Stomach (tissue), 9 donors: ENCODE measurements around the gene SEMA5A. TPM values are rescaled to one million over a fixed set of nuclear protein-coding genes. Genes with fewer than 3 reads are reported as not detected.

Source experiments
- DNase-seq, 2 donors: peaks; one replicate each; pipeline versions ENCODE4 v3.0.0 to v3.0.0-alpha.2; 2013 to 2019
- H3K27ac ChIP-seq, 5 donors: fragments of 200-600 bp in 4 of 5; sonication (generic) in 4 of 5; one replicate each; pipeline ENCODE4 v1.5.1; 2013 to 2019; ENCODE audit warnings: mild to moderate bottlenecking in 1 of 5, moderate library complexity in 1 of 5
- H3K27me3 ChIP-seq, 3 donors: fragments of 200-600 bp; sonication (generic); one replicate each; pipeline ENCODE4 v1.5.1; 2017 to 2019; ENCODE audit warnings: mixed run types in 1 of 3
- H3K36me3 ChIP-seq, 4 donors: fragments of 200-600 bp; sonication (generic); 1 replicate in 3 of 4; 2 replicates in 1 of 4; pipeline ENCODE4 v1.5.1; 2016 to 2019
- H3K4me1 ChIP-seq, 4 donors: fragments of 200-600 bp; sonication (generic); one replicate each; pipeline ENCODE4 v1.5.1; 2016 to 2019
- H3K4me3 ChIP-seq, 4 donors: fragments of 200-600 bp; sonication (generic) in 3 of 4; one replicate each; pipeline ENCODE4 v1.5.1; 2016 to 2019; ENCODE audit warnings: mild to moderate bottlenecking in 1 of 4
- H3K9me3 ChIP-seq, 4 donors: fragments of 200-600 bp; sonication (generic); one replicate each; pipeline ENCODE4 v1.5.1; 2016 to 2019
- CTCF ChIP-seq, 7 experiments: fragments of 450-650 bp in 4 of 7; fragments of 200-600 bp in 3 of 7; sonication (generic) in 3 of 7; IDR thresholded peaks; one replicate each; pipeline ENCODE4 v1.5.1; 2016 to 2019; ENCODE audit warnings: antibody characterized with exemption in 7 of 7, control low read depth in 2 of 7, mild to moderate bottlenecking in 1 of 7
- EP300 ChIP-seq: sonication (generic); formaldehyde crosslinking; IDR thresholded peaks from one replicate; pipeline ENCODE4 v1.6.1; 2017; ENCODE audit warnings: antibody characterized with exemption
- POLR2A ChIP-seq, 4 donors: fragments of 450-650 bp; IDR thresholded peaks; one replicate each; pipeline ENCODE4 v1.6.1; 2016; ENCODE audit warnings: antibody characterized with exemption in 4 of 4, control low read depth in 2 of 4, mild to moderate bottlenecking in 1 of 4, moderate library complexity in 1 of 4
- POLR2AphosphoS5 ChIP-seq, 3 donors: sonication (generic); formaldehyde crosslinking; IDR thresholded peaks; one replicate each; pipeline ENCODE4 v1.6.1; 2016; ENCODE audit warnings: antibody characterized with exemption in 3 of 3
- WGBS, 5 donors: extraction: QIAGEN DNeasy Blood & Tissue Kit in 3 of 5; methylation state at CpG; one replicate each; pipeline versions ENCODE4 v1.1.5 to v1.1.7; 2013 to 2018; 5-methylcytosine and 5-hydroxymethylcytosine counted together
- intact Hi-C: fragments of 100-400 bp; cut with DNase I; formaldehyde crosslinking; loops from one replicate; pipeline ENCODE4 v1.15.1; 2023; ENCODE audit warnings: low total_unique reads
- polyA plus RNA-seq, 3 donors: library from polyadenylated mRNA; stranded (reverse); fragments of 200-250 nt; gene quantifications; one replicate each; pipeline ENCODE4 v1.2.3, GENCODE V29; 2013
- total RNA-seq, 5 donors: library from RNA; depleted of rRNA; stranded (reverse); fragments of >200 nt; gene quantifications; one replicate each; pipeline versions ENCODE4 v1.1.0 to v1.2.3, GENCODE V29; 2014 to 2016
- donor health status: healthy with polysubstance abuse.
- donor health status: Bipolar disorder and iron deficiency.
- donor health status: healthy.

The SEMA5A gene
- total and polyA plus RNA-seq, 8 donors = 0.62 to 26.4 (median 3.2) TPM

GRCh38 chr5:9082996-9083395 is 462.9 kb downstream of the SEMA5A start:
- no peak overlapping the region for H3K27ac ChIP-seq

GRCh38 chr5:9072701-9073100 is 473.2 kb downstream of the SEMA5A start:
- Histone ChIP-seq H3K27ac (no peak overlapping the region), H3K4me3 (no peak overlapping the region), H3K27me3 (no peaks in the 10 kb centered on the region), H3K9me3 (no peaks in the 10 kb centered on the region), H3K4me1 (no peaks in the 10 kb centered on the region), H3K36me3 (no peaks in the 10 kb centered on the region)
- TF ChIP-seq EP300 = no peak
- no peak for TF ChIP-seq POLR2A (IDR thresholded peaks at IDR 0.05)
- TF ChIP-seq CTCF (IDR thresholded peaks at IDR 0.05) = no peak
- no peak for TF ChIP-seq POLR2AphosphoS5 (IDR thresholded peaks at IDR 0.05)
- DNase-seq = no peak
- intact Hi-C loops = no loop called here
- 45 to 73% (median 59%) methylated on average over 4 of the region's 4 CpGs for WGBS, 5 donors

More at GRCh38 chr5:9082996-9083395, 462.9 kb downstream of the SEMA5A start:
- WGBS, 5 donors = 6 to 40% (median 13%) methylated on average over 1 of the region's 1 CpG
- DNase-seq = peak in 1 of 2 donors; percentile 70
- Histone ChIP-seq H3K27me3 (no peaks in the 10 kb centered on the region), H3K4me3 (no peak overlapping the region), H3K4me1 (no peaks in the 10 kb centered on the region), H3K9me3 (peaks cover 0 to 12% (median 0%) of the 10 kb centered on the region in 4 donors), H3K36me3 (no peaks in the 10 kb centered on the region)
- TF ChIP-seq POLR2AphosphoS5 (IDR thresholded peaks at IDR 0.05) (no peak), POLR2A (IDR thresholded peaks at IDR 0.05) (no peak), EP300 (no peak), CTCF (IDR thresholded peaks at IDR 0.05) (no peak)
- intact Hi-C loops = no loop called here

GRCh38 chr5:9071524-9071923 is 474.4 kb downstream of the SEMA5A start:
- DNase-seq = no peak
- TF ChIP-seq POLR2A (IDR thresholded peaks at IDR 0.05) (no peak), POLR2AphosphoS5 (IDR thresholded peaks at IDR 0.05) (no peak), CTCF (IDR thresholded peaks at IDR 0.05) (no peak), EP300 (no peak)
- Histone ChIP-seq H3K4me1 (no peaks in the 10 kb centered on the region), H3K4me3 (no peak overlapping the region), H3K9me3 (no peaks in the 10 kb centered on the region), H3K27ac (no peak overlapping the region), H3K27me3 (no peaks in the 10 kb centered on the region), H3K36me3 (no peaks in the 10 kb centered on the region)
- intact Hi-C loops = no loop called here

- TF ChIP-seq CTCF (IDR thresholded peaks at IDR 0.05) (no peak), POLR2AphosphoS5 (IDR thresholded peaks at IDR 0.05) (no peak), POLR2A (IDR thresholded peaks at IDR 0.05) (no peak), EP300 (no peak)
- no peaks in the 10 kb centered on the region for H3K4me1 ChIP-seq
- no peak overlapping the region for H3K27ac ChIP-seq
- no peak overlapping the region for H3K4me3 ChIP-seq
- no peaks in the 10 kb centered on the region for H3K9me3 ChIP-seq
- intact Hi-C loops = no loop called here
- 53 to 66% (median 63%) methylated on average over 3 of the region's 3 CpGs for whole genome bisulfite sequencing, 5 donors
- DNase-seq = no peak
- no peaks in the 10 kb centered on the region for H3K36me3 ChIP-seq
- H3K27me3 ChIP-seq = no peaks in the 10 kb centered on the region
These were observed 474.8 kb downstream of the SEMA5A start for GRCh38 chr5:9071074-9071473.
